GM12872 (cell line): ENCODE data around the gene MEGF10.

Experiments
- CTCF ChIP-seq: IDR thresholded peaks from 3 replicates; pipeline ENCODE4 v1.5.1; 2011; ENCODE audit warnings: low read depth, mild to moderate bottlenecking, low read length, moderate library complexity; ENCODE audit not compliant: insufficient read depth

The MEGF10 gene

GRCh38 chr5:127324756-127325155 lies 34.2 kb downstream of the MEGF10 start:
- no peak for TF ChIP-seq CTCF

GRCh38 chr5:127326431-127326830 lies 35.8 kb downstream of the MEGF10 start:
- TF ChIP-seq CTCF: no peak

GRCh38 chr5:127326976-127327755 lies 36.6 kb downstream of the MEGF10 start:
- no peak for TF ChIP-seq CTCF

- no peak for TF ChIP-seq CTCF
Measured at GRCh38 chr5:127330116-127330515, 39.5 kb downstream of the MEGF10 start.

GRCh38 chr5:127331890-127332649 lies 41.5 kb downstream of the MEGF10 start:
- TF ChIP-seq CTCF: no peak

- no peak for TF ChIP-seq CTCF
Measured at GRCh38 chr5:127333483-127333882, 42.9 kb downstream of the MEGF10 start.

- TF ChIP-seq CTCF: no peak
Measured at GRCh38 chr5:127335381-127335780, 44.8 kb downstream of the MEGF10 start.
